ENCODE results near the gene SLC25A29. TPM values are rescaled to one million over a fixed set of nuclear protein-coding genes. Genes with fewer than 3 reads are reported as not detected.
"Not testable (repeated sequence)": the region's sequence is repeated elsewhere in the genome, so short reads cannot be mapped to it uniquely, and the experiment has no call there.

Gene SLC25A29
- polyA plus RNA-seq, 1 donor from 2014 or later, result 3.4 TPM

DNA sequence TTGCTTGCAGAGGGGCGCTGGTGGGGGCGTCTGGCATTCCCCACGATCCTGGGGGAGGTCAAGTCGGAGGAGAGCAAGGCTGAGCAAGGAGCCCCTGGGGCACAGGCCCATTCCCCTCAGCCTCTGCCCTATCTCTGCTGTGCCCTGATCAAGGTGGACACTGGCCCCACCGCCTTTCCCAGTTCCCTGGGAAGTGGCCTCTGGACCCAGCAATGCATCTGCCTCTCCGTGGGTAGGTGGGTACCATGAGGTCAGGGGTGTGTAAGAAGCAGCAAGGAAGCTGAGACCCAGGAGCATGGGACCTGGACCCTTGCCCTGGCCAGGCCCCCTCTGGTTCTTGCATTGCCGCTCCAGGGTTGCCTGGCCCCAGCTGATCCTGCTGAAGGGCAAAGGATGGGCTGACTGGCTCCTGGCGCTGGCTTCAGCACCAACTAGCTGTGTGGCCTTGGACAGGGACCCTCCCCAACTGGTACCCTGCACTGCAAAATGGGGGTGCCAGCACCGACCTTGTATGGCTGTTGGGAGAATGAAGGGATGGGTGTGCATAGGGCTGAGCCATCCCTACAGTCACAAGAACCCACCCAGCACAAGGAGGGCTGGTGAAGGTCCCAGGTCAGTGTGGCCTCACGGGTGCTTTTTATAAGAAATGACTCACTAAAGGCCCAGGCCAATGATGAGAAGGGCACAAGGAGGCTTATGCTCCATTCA lies 19.6 kb downstream of the SLC25A29 start:
- Mint-ChIP-seq H3K36me3 (no peaks in the 10 kb centered on the region), H3K4me1 (peaks cover 0 to 9% (median 7%) of the 10 kb centered on the region in 3 donors), H3K4me3 (peak overlapping the region in 3 of 4 donors; percentile 4 to 73 (median 67)), H3K9me3 (no peaks in the 10 kb centered on the region), H3K27me3 (no peaks in the 10 kb centered on the region), H3K27ac (peak overlapping the region in 1 of 3 donors; percentile 69)

DNA sequence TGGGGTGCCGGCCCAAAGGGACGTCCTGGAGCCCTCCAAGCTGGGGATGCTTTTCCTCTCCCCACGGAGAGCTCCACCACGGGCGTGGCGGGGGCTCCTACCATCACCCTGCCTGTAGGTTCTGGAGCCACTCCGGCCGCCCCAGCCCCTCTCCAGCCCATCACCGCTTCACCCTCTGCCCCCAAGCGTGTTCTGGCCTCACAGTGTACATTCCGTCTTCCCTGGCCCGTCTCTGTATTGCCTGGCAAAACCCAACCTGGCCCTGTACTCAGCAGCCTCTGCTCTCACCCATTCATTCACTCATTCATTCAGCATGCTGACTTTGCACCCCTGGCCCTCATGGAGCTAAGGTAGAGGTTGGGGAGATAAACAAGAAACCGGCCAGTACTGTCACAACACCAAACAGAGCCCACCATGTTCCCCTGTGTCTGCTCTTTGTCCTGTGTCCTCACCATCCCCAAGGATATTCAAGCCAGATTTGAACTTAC lies 20.3 kb downstream of the SLC25A29 start:
- Mint-ChIP-seq H3K4me3 (peak overlapping the region; percentile 67 to 89 (median 70)), H3K27ac (peak overlapping the region; percentile 57 to 87 (median 69)), H3K27me3 (no peaks in the 10 kb centered on the region), H3K9me3 (no peaks in the 10 kb centered on the region), H3K4me1 (peaks cover 0 to 9% (median 7%) of the 10 kb centered on the region in 3 donors), H3K36me3 (no peaks in the 10 kb centered on the region)

DNA sequence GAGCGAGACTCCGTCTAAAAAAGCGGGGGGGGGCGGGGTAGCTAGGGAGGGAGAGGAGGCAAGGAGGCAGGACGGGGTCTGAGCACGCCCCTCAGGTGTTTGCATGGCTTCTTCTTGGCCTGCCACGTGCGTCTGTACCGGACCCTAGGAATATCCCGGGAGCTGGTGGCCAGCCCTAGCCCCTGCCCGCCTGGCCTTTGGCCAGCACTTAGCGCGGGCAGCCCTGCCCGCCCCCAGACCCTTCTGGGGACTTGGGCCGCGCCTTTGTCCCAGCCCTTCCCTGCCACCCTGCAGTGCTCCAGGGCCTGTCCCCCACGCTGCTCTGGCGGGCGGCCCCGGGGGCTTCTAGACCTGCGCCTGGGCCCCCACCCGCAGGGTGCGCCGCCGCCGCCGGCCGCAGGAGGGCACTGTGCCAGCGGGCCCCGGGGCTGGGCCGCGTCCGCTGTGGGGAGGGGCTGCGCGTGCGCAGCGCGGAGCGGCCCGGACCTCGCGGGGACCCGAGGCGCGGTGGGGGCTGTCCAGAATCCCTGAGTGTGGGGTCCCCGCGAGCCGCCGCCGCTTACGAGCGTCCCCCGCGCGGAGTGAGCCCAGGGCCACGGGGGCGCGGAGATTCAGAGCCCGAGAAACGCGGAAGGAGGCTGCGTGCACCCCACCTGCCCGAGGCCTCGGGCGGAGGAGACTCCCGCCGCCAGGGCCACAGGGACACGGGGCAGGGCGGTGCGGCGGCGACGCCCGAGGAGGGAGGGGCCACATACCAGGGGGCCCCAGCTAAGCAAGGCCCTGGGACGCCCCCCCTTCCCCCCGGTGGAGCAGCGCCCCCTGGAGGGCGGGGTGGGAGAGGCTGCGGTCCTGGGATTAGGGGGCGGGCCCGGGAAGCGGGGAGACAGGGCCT lies 21.0 kb downstream of the SLC25A29 start:
- Mint-ChIP-seq H3K27me3 (no peaks in the 10 kb centered on the region), H3K4me3 (peak overlapping the region; percentile 68 to 89 (median 84)), H3K9me3 (no peaks in the 10 kb centered on the region), H3K4me1 (peaks cover 0 to 7% (median 7%) of the 10 kb centered on the region in 3 donors), H3K36me3 (no peaks in the 10 kb centered on the region), H3K27ac (peak overlapping the region in 2 of 3 donors; percentile 57 to 69)

DNA sequence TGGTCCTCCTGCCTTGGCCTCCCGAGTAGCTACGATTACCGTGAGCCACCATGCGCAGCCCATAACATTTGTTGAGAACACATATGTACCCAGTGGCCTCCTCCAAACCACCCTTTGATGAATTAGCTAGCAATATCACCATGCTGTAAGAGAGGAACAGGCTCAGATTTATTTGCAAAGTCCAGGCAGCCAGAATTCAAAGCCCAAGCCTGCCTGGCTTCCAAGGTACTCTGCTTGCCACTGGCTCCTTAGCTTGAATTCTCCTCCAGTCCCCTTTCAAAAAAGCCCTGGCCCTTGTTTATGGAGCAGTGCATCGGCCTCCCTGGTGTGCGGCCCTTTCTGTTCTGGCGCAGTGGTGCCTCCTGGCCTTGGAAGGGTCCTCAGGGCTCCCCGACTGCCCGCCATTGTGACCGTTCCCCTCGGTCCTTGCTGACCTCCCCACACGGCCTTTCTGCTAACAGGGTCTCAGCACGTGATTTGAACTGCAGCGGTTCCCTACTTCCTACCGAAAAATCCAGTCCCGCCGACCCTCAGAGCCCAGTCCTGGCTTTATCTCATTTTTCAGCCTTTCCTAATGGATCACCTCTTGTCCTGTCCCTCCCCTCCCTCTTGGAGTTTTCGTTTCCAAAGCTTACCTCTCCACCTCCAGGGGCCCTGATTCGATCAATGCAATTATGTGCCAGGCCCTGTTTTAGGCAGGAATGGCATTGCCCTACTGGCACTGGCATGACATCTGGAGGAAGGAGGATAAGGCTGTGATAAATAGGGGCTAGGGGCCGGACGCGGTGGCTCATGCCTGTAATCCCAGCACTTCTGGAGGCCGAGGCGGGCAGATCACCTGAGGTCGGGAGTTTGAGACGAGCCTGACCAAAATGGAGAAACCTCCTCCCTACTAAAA lies 22.0 kb downstream of the SLC25A29 start:
- H3K4me3 Mint-ChIP-seq, result peak overlapping the region; percentile 62 to 85 (median 83)

DNA sequence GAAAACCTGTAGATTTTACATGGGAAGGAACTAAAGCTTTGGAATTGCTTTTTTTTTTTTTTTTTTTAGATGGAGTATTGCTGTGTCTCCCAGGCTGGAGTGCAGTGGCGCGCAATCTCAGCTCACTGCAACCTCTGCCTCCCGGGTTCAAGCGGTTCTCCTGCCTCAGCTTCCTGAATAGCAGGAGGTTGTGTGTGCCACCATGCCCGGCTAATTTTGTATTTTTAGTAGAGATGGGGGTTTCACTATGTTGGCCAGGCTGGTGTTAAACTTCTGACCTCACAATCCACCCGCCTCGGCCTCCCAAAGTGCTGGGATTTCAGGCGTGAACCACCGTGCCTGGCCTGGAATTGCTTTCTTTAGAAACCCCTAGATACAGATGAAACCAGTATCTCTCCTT lies 22.8 kb downstream of the SLC25A29 start:
- Mint-ChIP-seq H3K4me1 (peaks cover 8 to 18% (median 14%) of the 10 kb centered on the region in 3 donors), H3K27ac (peak overlapping the region in 1 of 3 donors; percentile 58)
- H3K36me3 Mint-ChIP-seq, H3K27me3 Mint-ChIP-seq, H3K9me3 Mint-ChIP-seq, H3K4me3 Mint-ChIP-seq: not testable (repeated sequence)

More for the DNA sequence above, 22.0 kb downstream of the SLC25A29 start:
- H3K27me3 Mint-ChIP-seq, result no peaks in the 10 kb centered on the region
- peak overlapping the region; percentile 57 to 67 (median 62) for H3K27ac Mint-ChIP-seq
- no peaks in the 10 kb centered on the region for H3K36me3 Mint-ChIP-seq
- H3K9me3 Mint-ChIP-seq, result no peaks in the 10 kb centered on the region
- H3K4me1 Mint-ChIP-seq, result peaks cover 0 to 10% (median 7%) of the 10 kb centered on the region in 3 donors

DNA sequence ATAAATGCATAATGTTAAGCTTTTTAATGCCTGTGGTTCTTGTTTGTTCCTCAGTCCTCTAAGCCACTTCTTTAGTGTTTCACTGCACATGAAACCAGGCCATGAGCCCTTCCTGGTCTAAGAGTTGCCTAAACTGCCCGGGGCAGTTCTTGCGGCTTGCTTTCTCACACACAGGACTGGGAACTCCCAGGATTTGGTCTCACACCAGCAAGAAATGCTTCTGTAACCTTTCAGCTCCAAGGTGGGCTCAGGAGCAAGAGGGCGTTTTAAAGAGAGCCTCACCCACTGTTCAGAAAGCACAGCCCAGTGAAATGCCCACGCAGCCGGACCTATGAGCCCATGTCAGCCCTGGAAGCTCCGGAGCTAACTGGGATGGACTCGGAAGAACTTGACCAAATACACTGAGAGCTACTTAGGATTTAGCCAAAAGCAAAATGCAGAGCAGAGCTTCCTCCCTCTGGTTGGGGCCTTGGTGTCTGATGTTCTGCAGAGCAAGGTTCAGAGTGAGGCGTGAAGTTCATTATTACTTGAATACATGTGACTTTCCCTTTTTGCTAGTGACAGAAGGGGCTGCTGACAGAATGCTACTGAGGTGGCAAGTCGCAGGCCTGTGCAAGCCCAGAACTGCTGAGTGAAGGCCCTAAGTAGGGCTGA lies 23.4 kb downstream of the SLC25A29 start:
- Mint-ChIP-seq H3K36me3 (no peaks in the 10 kb centered on the region), H3K27ac (peak overlapping the region in 2 of 3 donors; percentile 58 to 78), H3K27me3 (no peaks in the 10 kb centered on the region), H3K4me3 (peak overlapping the region in 2 of 4 donors; percentile 9 to 74), H3K9me3 (no peaks in the 10 kb centered on the region), H3K4me1 (peaks cover 10 to 19% (median 18%) of the 10 kb centered on the region in 3 donors)

DNA sequence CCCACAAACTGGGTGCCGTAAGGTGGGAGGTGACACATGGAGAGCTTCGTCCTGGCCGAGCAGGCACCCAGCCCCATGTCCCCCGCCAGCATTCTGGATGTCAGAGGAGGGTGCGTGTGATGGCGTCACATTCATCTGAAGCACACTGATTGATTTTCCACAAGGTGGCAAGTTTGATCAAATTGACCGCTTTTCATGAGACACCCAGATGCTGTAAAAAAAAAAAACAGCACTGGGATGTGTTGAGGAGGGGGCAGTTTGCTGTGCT lies 24.2 kb downstream of the SLC25A29 start:
- Mint-ChIP-seq H3K9me3 (no peaks in the 10 kb centered on the region), H3K27ac (peak overlapping the region in 1 of 3 donors; percentile 5), H3K4me1 (peaks cover 10 to 19% (median 19%) of the 10 kb centered on the region in 3 donors), H3K36me3 (no peaks in the 10 kb centered on the region), H3K4me3 (no peak overlapping the region), H3K27me3 (no peaks in the 10 kb centered on the region)

DNA sequence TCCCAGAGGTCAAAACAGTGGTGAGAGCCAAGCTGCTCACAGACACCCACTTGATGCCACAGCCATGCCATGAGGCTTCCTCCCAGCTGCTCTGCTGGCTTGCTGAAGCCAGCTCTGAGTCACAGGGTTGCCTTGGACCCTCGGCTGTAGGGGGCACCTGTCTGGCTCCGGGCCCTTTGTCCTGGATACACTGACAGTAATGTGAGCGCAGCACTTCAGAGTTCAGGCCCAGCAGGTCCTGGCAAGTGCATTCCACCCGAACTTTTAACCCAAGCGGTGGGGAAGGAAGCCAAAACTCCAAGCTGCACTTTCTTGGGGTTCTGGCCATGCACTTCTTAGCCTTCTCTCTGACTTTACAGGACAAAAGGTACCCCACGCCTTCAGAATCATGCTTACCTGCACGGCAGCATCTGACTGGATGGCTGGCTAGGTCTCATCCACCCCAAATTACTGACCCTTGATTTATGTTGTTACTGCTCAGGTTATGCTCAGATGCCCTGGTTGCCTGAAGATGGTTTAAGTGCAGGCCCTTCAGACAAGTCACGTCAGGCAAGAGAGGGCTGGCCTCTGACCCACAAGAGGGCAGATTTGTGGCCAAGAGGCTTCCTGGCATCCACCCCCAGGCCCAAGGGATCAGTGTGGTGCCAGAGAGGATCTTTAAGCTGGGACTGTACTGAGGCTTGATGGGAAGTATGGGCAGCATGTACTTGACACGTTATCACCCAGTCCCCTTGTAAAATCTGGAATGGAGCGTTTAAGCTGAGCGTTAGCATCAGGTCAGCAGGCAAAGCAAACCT lies 24.8 kb downstream of the SLC25A29 start:
- Mint-ChIP-seq H3K27ac (no peak overlapping the region), H3K27me3 (no peaks in the 10 kb centered on the region), H3K4me3 (no peak overlapping the region), H3K9me3 (no peaks in the 10 kb centered on the region), H3K4me1 (peaks cover 10 to 19% (median 19%) of the 10 kb centered on the region in 3 donors), H3K36me3 (no peaks in the 10 kb centered on the region)

DNA sequence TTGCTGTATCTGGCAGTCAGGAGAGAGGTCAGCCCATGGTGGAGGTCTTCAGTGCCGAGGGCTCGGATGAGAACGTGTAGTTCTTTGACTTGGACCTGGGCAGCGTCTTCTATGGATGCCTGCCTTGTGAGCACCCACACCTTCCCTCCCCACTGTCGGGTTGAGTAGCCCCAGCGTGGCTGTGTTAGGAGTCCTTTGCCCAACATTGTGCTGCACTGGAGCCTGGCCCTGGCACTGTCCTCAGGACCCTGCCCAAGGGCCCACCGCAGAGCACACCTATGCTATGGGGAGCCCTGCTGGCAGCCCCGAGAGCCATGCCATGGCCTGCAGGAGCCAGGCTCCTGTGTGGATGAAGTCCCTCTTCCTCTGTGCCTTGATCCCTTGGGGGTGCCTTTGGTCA lies 26.7 kb downstream of the SLC25A29 start:
- Mint-ChIP-seq H3K27ac (peak overlapping the region in 1 of 3 donors; percentile 23), H3K36me3 (no peaks in the 10 kb centered on the region), H3K4me1 (peaks cover 15 to 25% (median 24%) of the 10 kb centered on the region in 3 donors), H3K27me3 (no peaks in the 10 kb centered on the region), H3K9me3 (no peaks in the 10 kb centered on the region), H3K4me3 (no peak overlapping the region)

DNA sequence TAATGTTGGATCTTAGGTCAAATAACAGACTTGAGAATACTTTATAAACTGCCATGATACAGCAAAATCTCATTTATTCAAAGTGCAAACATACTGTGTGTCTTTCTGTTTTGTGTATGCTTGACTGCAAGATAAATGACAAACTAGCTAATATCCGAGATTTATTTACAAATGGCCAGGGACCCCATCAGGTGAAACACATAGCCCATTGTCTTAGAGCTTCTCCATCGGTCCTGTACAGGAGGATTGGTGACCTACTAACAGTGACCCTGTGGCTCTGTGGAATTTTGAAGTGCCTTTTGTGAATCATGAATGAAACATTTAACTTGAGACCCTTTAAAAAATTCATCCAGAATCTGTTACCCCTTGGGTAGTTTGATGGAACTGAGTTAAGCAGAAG lies 27.1 kb downstream of the SLC25A29 start:
- no peak overlapping the region for H3K4me3 Mint-ChIP-seq
- H3K9me3 Mint-ChIP-seq, result no peaks in the 10 kb centered on the region
- H3K27me3 Mint-ChIP-seq, result no peaks in the 10 kb centered on the region
- H3K27ac Mint-ChIP-seq, result peak overlapping the region; percentile 23 to 78 (median 41)
- H3K36me3 Mint-ChIP-seq, result peaks cover 2% of the 10 kb centered on the region
- H3K4me1 Mint-ChIP-seq, result peaks cover 19 to 25% (median 25%) of the 10 kb centered on the region in 3 donors

DNA sequence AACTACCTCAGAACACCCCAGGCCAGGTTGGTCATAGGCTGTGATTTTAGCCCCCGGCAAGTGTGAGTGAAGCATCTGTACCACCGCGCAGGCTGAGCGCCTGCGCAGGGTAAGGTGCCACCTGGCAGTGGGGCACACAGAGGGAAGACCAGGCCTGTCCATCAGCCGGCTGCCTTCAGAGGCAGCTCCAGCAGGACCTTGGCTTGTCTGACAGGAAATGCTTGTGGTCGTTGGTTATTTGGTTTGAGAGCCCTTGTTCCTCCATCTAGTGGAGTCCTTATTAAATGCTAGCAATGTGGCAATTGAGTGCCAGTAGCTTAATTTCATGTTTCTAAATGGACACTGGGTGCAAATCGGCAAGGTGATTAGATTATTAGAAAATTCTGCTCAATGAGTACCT lies 27.5 kb downstream of the SLC25A29 start:
- Mint-ChIP-seq H3K36me3 (peaks cover 2% of the 10 kb centered on the region), H3K4me3 (no peak overlapping the region), H3K27ac (peak overlapping the region; percentile 23 to 78 (median 41)), H3K4me1 (peaks cover 20 to 26% (median 26%) of the 10 kb centered on the region in 3 donors), H3K27me3 (no peaks in the 10 kb centered on the region), H3K9me3 (no peaks in the 10 kb centered on the region)

DNA sequence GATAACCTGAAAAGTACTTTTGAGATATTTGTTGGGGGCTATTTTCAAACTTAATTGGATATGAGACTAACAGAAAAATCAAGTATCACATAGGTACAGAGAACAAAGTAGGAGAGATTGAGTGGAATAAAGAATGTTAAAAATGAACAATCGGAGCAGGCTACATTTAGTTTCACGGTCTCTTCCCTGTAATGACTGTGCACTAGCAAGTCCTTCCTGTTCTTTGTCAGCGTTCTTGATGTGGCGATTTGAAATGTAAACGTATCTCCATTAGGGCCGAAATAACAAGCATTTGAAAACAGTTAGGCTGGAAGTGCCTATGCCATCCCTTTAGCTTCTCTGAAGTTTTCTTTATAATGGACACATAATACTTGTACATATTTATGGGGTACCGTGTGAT lies 31.0 kb downstream of the SLC25A29 start:
- Mint-ChIP-seq H3K27me3 (no peaks in the 10 kb centered on the region), H3K4me3 (peak overlapping the region in 1 of 4 donors; percentile 19), H3K4me1 (peaks cover 24 to 33% (median 29%) of the 10 kb centered on the region in 3 donors), H3K9me3 (no peaks in the 10 kb centered on the region), H3K36me3 (peaks cover 2% of the 10 kb centered on the region), H3K27ac (peak overlapping the region in 1 of 3 donors; percentile 89)

DNA sequence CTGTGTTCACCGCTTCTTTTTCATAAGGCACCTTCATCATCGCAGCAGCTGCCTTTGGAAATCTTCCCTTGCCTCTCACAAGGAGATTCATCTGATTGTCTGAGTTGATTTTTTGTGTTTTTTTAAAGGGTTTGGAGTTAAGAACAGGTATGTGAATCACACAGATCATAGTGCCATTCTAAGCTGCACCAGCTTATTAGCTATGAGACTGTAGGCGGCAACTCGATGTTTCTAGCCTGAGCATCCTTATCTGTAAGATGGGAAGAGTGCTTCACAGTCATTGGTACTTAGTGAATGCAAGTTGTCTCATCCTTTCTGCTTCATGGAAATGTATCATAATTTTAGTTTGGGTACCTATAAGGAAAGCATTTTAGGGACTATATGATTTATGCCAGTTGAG lies 32.0 kb downstream of the SLC25A29 start:
- Mint-ChIP-seq H3K4me3 (no peak overlapping the region), H3K27me3 (no peaks in the 10 kb centered on the region), H3K4me1 (peaks cover 26 to 30% (median 30%) of the 10 kb centered on the region in 3 donors), H3K36me3 (peaks cover 2% of the 10 kb centered on the region), H3K27ac (peak overlapping the region in 2 of 3 donors; percentile 13 to 46), H3K9me3 (no peaks in the 10 kb centered on the region)

Data from IgD-negative memory B cell (primary cell).